GM18868 (cell line): ENCODE measurements around the gene TENM3.

Experiments used
- ATAC-seq: cut with Tn5 transposase; IDR thresholded peaks from one replicate; pipeline ENCODE4 v1.9.1; 2021; ENCODE audit warnings: mild to moderate bottlenecking, moderate library complexity; ENCODE audit not compliant: unreplicated experiment

Gene TENM3

GRCh38 chr4:182600093-182600492 is 356.9 kb downstream of the TENM3 start:
- no peak for ATAC-seq

GRCh38 chr4:182600856-182601255 is 357.7 kb downstream of the TENM3 start:
- ATAC-seq: no peak

- ATAC-seq: no peak
Measured at GRCh38 chr4:182604161-182604622, 361.0 kb downstream of the TENM3 start.

GRCh38 chr4:182604953-182605352 is 361.8 kb downstream of the TENM3 start:
- no peak for ATAC-seq

- ATAC-seq: no peak
Measured at GRCh38 chr4:182608525-182608924, 365.3 kb downstream of the TENM3 start.

GRCh38 chr4:182616476-182616875 is 373.3 kb downstream of the TENM3 start:
- ATAC-seq: no peak

GRCh38 chr4:182619660-182620059 is 376.5 kb downstream of the TENM3 start:
- ATAC-seq: no peak

- ATAC-seq: no peak
Measured at GRCh38 chr4:182620111-182620980, 377.1 kb downstream of the TENM3 start.

GRCh38 chr4:182624281-182624680 is 381.1 kb downstream of the TENM3 start:
- no peak for ATAC-seq

- no peak for ATAC-seq
Measured at GRCh38 chr4:182625193-182625592, 382.0 kb downstream of the TENM3 start.

GRCh38 chr4:182627996-182628395 is 384.8 kb downstream of the TENM3 start:
- no peak for ATAC-seq

- ATAC-seq: no peak
Measured at GRCh38 chr4:182628544-182628943, 385.3 kb downstream of the TENM3 start.

GRCh38 chr4:182629096-182629495 is 385.9 kb downstream of the TENM3 start:
- ATAC-seq: no peak

- no peak for ATAC-seq
Measured at GRCh38 chr4:182640491-182640890, 397.3 kb downstream of the TENM3 start.

GRCh38 chr4:182640932-182641331 is 397.7 kb downstream of the TENM3 start:
- ATAC-seq: no peak

- ATAC-seq: peak; percentile 81
Measured at GRCh38 chr4:182642831-182643230, 399.6 kb downstream of the TENM3 start.

GRCh38 chr4:182643801-182644682 is 400.8 kb downstream of the TENM3 start:
- no peak for ATAC-seq

GRCh38 chr4:182644683-182645050 is 401.5 kb downstream of the TENM3 start:
- ATAC-seq: no peak

GRCh38 chr4:182645511-182645910 is 402.3 kb downstream of the TENM3 start:
- ATAC-seq: no peak

- ATAC-seq: no peak
Measured at GRCh38 chr4:182647646-182648300, 404.6 kb downstream of the TENM3 start.

- ATAC-seq: no peak
Measured at GRCh38 chr4:182648766-182649165, 405.6 kb downstream of the TENM3 start.
